Parathyroid adenoma (tissue), 2 donors: Measurements from ENCODE around the gene FSTL4.

Experiments
- H2AFZ ChIP-seq: fragments of 300-600 bp; sonication (generic); one replicate; pipeline ENCODE4 v1.7.0; 2017; ENCODE audit warnings: antibody characterized with exemption, mild to moderate bottlenecking
- H3K27ac ChIP-seq: fragments of 300-600 bp; sonication (generic); one replicate; pipeline ENCODE4 v1.7.0; 2017
- H3K27me3 ChIP-seq: fragments of 300-600 bp; sonication (generic); one replicate; pipeline ENCODE4 v1.7.0; 2017; ENCODE audit warnings: low read length; ENCODE audit not compliant: control insufficient read depth, insufficient read depth
- H3K36me3 ChIP-seq: fragments of 300-600 bp; sonication (generic); one replicate; pipeline ENCODE4 v1.7.0; 2017; ENCODE audit warnings: low read length; ENCODE audit not compliant: control insufficient read depth, insufficient read depth
- H3K4me1 ChIP-seq: fragments of 300-600 bp; sonication (generic); one replicate; pipeline ENCODE4 v1.7.0; 2017; ENCODE audit warnings: control low read depth
- H3K4me2 ChIP-seq: fragments of 300-600 bp; sonication (generic); one replicate; pipeline ENCODE4 v1.7.0; 2017; ENCODE audit warnings: low read length
- H3K4me3 ChIP-seq: fragments of 300-600 bp; sonication (generic); one replicate; pipeline ENCODE4 v1.7.0; 2017; ENCODE audit warnings: low read depth, low read length
- H3K79me2 ChIP-seq: fragments of 300-600 bp; sonication (generic); one replicate; pipeline ENCODE4 v1.7.0; 2017; ENCODE audit warnings: control low read depth
- H3K9ac ChIP-seq: fragments of 300-600 bp; sonication (generic); one replicate; pipeline ENCODE4 v1.7.0; 2017; ENCODE audit warnings: mild to moderate bottlenecking
- H3K9me3 ChIP-seq: fragments of 300-600 bp; sonication (generic); one replicate; pipeline ENCODE4 v1.7.0; 2017; ENCODE audit warnings: low read length; ENCODE audit not compliant: control insufficient read depth
- CTCF ChIP-seq: fragments of 300-600 bp; sonication (generic); IDR thresholded peaks from one replicate; pipeline ENCODE4 v1.7.0; 2017; ENCODE audit warnings: antibody characterized with exemption, mild to moderate bottlenecking
- donor health status: primary hyperparathyroidism.

Gene FSTL4

GRCh38 chr5:133393776-133394476 is 218.4 kb downstream of the FSTL4 start:
- H2AFZ ChIP-seq = no peak overlapping the region
- TF ChIP-seq CTCF = no peak
- peaks cover 3% of the 10 kb centered on the region for H3K79me2 ChIP-seq
- no peaks in the 10 kb centered on the region for H3K27me3 ChIP-seq
- no peak overlapping the region for H3K4me2 ChIP-seq
- no peaks in the 10 kb centered on the region for H3K4me1 ChIP-seq
- no peak overlapping the region for H3K4me3 ChIP-seq
- no peaks in the 10 kb centered on the region for H3K36me3 ChIP-seq
- H3K9ac ChIP-seq = no peak overlapping the region
- no peaks in the 10 kb centered on the region for H3K9me3 ChIP-seq
- H3K27ac ChIP-seq = no peak overlapping the region

GRCh38 chr5:133392448-133392847 is 219.9 kb downstream of the FSTL4 start:
- no peak overlapping the region for H3K4me2 ChIP-seq
- peaks cover 3% of the 10 kb centered on the region for H3K79me2 ChIP-seq
- H3K4me1 ChIP-seq = no peaks in the 10 kb centered on the region
- H3K9me3 ChIP-seq = no peaks in the 10 kb centered on the region
- no peak overlapping the region for H3K27ac ChIP-seq
- H2AFZ ChIP-seq = no peak overlapping the region
- no peak overlapping the region for H3K4me3 ChIP-seq
- no peak for TF ChIP-seq CTCF
- H3K9ac ChIP-seq = no peak overlapping the region
- H3K27me3 ChIP-seq = no peaks in the 10 kb centered on the region
- H3K36me3 ChIP-seq = no peaks in the 10 kb centered on the region

- peaks cover 3% of the 10 kb centered on the region for H3K79me2 ChIP-seq
- H3K9ac ChIP-seq = no peak overlapping the region
- no peaks in the 10 kb centered on the region for H3K4me1 ChIP-seq
- H2AFZ ChIP-seq = no peak overlapping the region
- no peak overlapping the region for H3K4me2 ChIP-seq
- H3K36me3 ChIP-seq = no peaks in the 10 kb centered on the region
- no peak overlapping the region for H3K4me3 ChIP-seq
- H3K27ac ChIP-seq = no peak overlapping the region
- no peaks in the 10 kb centered on the region for H3K9me3 ChIP-seq
- TF ChIP-seq CTCF = no peak
- no peaks in the 10 kb centered on the region for H3K27me3 ChIP-seq
These were observed 220.8 kb downstream of the FSTL4 start for GRCh38 chr5:133391354-133392136.

- TF ChIP-seq CTCF = no peak
- H3K4me3 ChIP-seq = no peak overlapping the region
- peaks cover 3% of the 10 kb centered on the region for H3K79me2 ChIP-seq
- H2AFZ ChIP-seq = no peak overlapping the region
- H3K4me1 ChIP-seq = no peaks in the 10 kb centered on the region
- no peak overlapping the region for H3K9ac ChIP-seq
- no peaks in the 10 kb centered on the region for H3K9me3 ChIP-seq
- H3K27me3 ChIP-seq = no peaks in the 10 kb centered on the region
- no peak overlapping the region for H3K4me2 ChIP-seq
- no peaks in the 10 kb centered on the region for H3K36me3 ChIP-seq
- no peak overlapping the region for H3K27ac ChIP-seq
These were observed 221.7 kb downstream of the FSTL4 start for GRCh38 chr5:133390416-133391353.
